Bronchial epithelial cell (primary cell): ENCODE measurements around the gene RBM25. TPM values are rescaled to one million over a fixed set of nuclear protein-coding genes. Genes with fewer than 3 reads are reported as not detected.

Experiments
- DNase-seq: peaks from one replicate; pipeline ENCODE4 v3.0.0-alpha.2; 2010; ENCODE audit warnings: low read depth
- FAIRE-seq: peaks from 2 replicates; lab custom pipeline; 2011; peaks lifted over from hg19 to GRCh38; lab: Jason Lieb, UNC
- H3K27me3 ChIP-seq: 2 replicates; pipeline ENCODE4 v1.5.1; 2011; ENCODE audit warnings: low read length; ENCODE audit not compliant: control insufficient read depth, insufficient read depth
- H3K36me3 ChIP-seq: 2 replicates; pipeline ENCODE4 v1.5.1; 2011; ENCODE audit warnings: low read length; ENCODE audit not compliant: control insufficient read depth, insufficient read depth
- H3K4me3 ChIP-seq: 2 replicates; pipeline ENCODE4 v1.5.1; 2011; ENCODE audit warnings: mild to moderate bottlenecking, low read depth, low read length, control low read depth
- total RNA-seq: library from RNA; depleted of rRNA; stranded (reverse); fragments of >200 nt; gene quantifications from 2 replicates; pipeline ENCODE4 v1.2.1, GENCODE V29; 2014
- TF ChIP-seq, protein P1 (sequence below): IDR thresholded peaks from 2 replicates; pipeline ENCODE4 v1.5.1; 2011; ENCODE audit warnings: mild to moderate bottlenecking, moderate library complexity, low read length, control low read depth, inconsistent platforms; ENCODE audit not compliant: insufficient read depth, severe bottlenecking

RBM25 gene
- total RNA-seq, 1 donor from 2014 or later, result 20.5 TPM

DNA sequence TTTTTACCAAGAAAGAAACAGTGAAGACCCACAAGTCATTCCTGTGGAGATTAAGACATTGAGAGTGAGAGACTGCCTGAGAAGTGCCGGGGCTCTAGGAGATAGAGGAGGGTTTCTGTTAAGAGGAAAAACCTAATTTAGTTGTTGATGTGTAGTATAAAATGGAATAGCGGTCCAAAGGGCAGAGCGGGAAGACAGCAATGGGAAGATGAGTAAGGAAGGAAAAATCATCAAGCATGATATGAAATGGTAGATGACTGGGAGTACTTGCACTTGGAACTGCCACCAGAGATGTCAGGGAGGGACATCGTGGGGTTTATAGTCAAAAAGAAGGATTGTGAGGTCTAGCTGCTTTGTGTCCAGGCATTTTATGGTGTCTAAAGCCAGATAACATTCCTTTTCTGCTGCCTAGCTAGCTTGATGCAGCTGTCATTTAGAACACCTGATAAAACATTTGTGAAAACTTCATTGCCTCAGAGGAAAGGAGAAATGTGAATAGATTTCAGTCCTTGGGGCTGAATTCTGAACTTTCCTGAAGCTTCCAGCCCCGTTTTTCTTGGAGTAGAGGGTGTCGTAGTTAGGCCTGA is 57.8 kb downstream of the RBM25 start:
- DNase-seq (no peak), FAIRE-seq (no peak)
- TF ChIP-seq, protein P1, sequence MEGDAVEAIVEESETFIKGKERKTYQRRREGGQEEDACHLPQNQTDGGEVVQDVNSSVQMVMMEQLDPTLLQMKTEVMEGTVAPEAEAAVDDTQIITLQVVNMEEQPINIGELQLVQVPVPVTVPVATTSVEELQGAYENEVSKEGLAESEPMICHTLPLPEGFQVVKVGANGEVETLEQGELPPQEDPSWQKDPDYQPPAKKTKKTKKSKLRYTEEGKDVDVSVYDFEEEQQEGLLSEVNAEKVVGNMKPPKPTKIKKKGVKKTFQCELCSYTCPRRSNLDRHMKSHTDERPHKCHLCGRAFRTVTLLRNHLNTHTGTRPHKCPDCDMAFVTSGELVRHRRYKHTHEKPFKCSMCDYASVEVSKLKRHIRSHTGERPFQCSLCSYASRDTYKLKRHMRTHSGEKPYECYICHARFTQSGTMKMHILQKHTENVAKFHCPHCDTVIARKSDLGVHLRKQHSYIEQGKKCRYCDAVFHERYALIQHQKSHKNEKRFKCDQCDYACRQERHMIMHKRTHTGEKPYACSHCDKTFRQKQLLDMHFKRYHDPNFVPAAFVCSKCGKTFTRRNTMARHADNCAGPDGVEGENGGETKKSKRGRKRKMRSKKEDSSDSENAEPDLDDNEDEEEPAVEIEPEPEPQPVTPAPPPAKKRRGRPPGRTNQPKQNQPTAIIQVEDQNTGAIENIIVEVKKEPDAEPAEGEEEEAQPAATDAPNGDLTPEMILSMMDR, result no peak
- H3K27me3 ChIP-seq, result no peaks in the 10 kb centered on the region
- peaks cover 11% of the 10 kb centered on the region for H3K36me3 ChIP-seq
- no peak overlapping the region for H3K4me3 ChIP-seq

DNA sequence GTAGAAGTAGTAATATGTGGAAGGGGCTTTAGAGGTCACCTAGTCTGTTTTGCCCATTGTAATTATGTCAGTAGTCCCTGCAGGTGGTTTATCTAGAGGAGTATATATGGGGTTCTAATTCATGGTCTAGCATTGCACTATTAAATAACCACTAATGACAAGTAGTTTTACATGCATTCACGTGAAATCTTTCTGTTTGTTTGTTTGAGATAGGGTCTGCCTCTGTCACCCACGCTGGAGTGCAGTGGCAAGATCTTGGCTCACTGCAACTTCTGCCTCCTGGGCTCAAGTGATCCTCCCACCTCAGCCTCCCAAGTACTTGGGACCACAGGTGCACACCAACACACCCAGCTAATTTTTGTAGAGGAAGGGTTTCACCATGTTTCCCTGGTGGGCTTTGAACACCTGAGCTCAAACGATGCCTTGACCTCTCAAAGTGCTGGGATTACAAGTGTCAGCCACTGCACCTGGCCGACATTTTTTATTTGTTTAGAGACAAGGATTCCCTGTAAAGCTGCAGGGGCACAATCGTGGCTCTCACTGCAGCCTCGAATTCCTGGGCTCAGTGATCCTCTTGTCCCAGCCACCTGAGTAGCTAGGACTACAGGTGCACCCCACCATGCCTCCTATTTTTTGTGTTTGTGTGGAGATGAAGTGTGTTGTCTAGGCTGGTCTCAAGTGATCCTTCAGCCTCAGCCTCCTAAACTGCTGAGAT is 66.0 kb downstream of the RBM25 start:
- TF ChIP-seq, protein P1, result no peak
- DNase-seq (no peak), FAIRE-seq (no peak)
- H3K36me3 ChIP-seq, result peaks cover 4% of the 10 kb centered on the region
- no peak overlapping the region for H3K4me3 ChIP-seq
- no peaks in the 10 kb centered on the region for H3K27me3 ChIP-seq

DNA sequence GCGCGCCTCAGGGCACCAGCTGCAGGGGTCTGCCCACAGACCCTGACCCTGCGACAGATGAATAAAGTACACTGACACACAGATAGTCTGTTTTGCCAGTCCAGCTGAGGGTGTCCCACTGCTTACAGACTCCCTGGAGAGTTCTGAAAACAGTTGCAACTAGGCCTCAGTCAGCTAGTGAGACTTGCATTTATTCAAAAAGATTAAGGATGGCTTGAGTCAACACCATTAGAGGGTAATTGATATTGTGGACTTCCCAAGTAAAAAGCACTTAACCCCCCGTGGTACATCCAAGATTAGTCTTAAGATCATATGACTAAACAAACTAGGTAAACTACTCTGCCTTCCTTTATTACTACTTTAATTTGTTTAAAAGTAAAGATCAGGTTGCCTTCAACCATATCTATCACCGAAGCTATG is 66.8 kb downstream of the RBM25 start:
- Histone ChIP-seq H3K4me3 (no peak overlapping the region), H3K36me3 (peaks cover 3% of the 10 kb centered on the region), H3K27me3 (no peaks in the 10 kb centered on the region)
- TF ChIP-seq, protein P1, result no peak
- DNase-seq, result no peak
- no peak for FAIRE-seq

DNA sequence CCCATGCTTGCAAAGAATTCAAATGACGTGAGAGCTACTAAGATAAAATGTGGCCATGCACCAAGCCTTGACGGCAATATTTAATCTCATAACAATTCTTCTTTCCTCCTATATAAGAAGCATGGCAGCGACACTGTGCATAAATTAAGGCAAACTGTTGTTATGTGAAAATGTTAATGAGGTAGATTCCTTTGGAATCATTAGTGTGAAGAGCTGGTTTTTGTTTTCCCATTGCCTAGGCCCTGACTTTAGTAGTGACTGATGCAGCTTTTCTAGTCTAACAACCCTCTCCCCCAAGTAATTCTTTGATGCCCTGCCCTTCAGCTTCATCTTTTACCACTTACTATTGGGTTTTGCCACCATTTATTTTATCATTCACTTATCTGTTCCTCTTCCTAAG is 67.4 kb downstream of the RBM25 start:
- FAIRE-seq (no peak), DNase-seq (no peak)
- TF ChIP-seq, protein P1, result no peak
- Histone ChIP-seq H3K27me3 (no peaks in the 10 kb centered on the region), H3K4me3 (no peak overlapping the region), H3K36me3 (peaks cover 3% of the 10 kb centered on the region)

DNA sequence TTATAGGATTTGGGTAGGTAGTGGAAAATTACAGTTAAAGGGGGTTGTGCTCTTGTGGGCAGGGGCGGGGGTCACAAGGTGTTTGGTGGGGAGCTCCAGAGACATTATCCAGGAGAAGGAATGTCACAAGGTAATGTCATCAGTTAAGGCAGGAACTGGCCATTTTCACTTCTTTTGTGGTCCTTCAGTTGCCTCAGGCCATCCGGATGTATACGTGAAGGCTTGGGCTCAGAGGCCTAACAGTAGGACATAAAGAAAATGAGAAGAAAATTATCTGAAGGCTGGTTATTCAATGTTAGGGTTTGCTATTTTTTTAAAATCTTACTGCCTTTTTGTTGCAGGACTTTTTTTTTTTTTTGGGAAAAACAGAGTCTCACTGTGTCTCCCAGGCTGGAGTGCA is 75.5 kb downstream of the RBM25 start:
- DNase-seq (no peak), FAIRE-seq (no peak)
- no peaks in the 10 kb centered on the region for H3K36me3 ChIP-seq
- TF ChIP-seq, protein P1, result no peak
- no peak overlapping the region for H3K4me3 ChIP-seq
- no peaks in the 10 kb centered on the region for H3K27me3 ChIP-seq

DNA sequence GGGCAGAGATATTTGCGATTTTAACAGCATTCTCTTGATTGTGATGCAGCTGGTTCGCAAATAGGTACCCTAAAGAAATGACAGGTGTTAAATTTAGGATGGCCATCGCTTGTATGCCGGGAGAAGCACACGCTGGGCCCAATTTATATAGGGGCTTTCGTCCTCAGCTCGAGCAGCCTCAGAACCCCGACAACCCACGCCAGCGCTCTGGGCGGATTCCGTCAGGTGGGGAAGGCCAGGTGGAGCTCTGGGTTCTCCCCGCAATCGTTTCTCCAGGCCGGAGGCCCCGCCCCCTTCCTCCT is 77.7 kb downstream of the RBM25 start:
- Histone ChIP-seq H3K27me3 (no peaks in the 10 kb centered on the region), H3K36me3 (peaks cover 1% of the 10 kb centered on the region), H3K4me3 (peak overlapping the region; percentile 85)
- DNase-seq, result no peak
- FAIRE-seq, result no peak
- TF ChIP-seq, protein P1, result no peak
